Measurements from ENCODE around the gene OR2AG2.
A peak's percentile ranks its signal among the peaks of the same experiment; 100 is the strongest.

- TF ChIP-seq NFRKB (IDR thresholded peaks at IDR 0.05; ENCODE audit: low read depth) (0 out of 2 replicates have a peak, but pooled peaks have one; percentile 9), EZH2 (IDR thresholded peaks at IDR 0.05; ENCODE audit: borderline replicate concordance, low read depth, low read length) (no peak), CTCF (IDR thresholded peaks at IDR 0.05 in 2 of 3, conservative IDR thresholded peaks at IDR 0.05 in 1 of 3; ENCODE audit: insufficient read depth in 2 of 3, low read depth in 1 of 3, low read length in 3 of 3) (no peak), SNRNP70 (optimal IDR thresholded peaks at IDR 0.05; ENCODE audit: low read depth, low read length) (no peak), ZNF354B (CRISPR knock-in tag; IDR thresholded peaks at IDR 0.05) (no peak), SOX6 (IDR thresholded peaks at IDR 0.05) (peak; percentile 43; the same call in 1 of the 2 replicates), ESRRB (CRISPR knock-in tag; IDR thresholded peaks at IDR 0.05; ENCODE audit: borderline replicate concordance) (no peak), GTF2B (IDR thresholded peaks at IDR 0.05; ENCODE audit: extremely low read depth, insufficient read length) (no peak), HNRNPUL1 (IDR thresholded peaks at IDR 0.05; ENCODE audit: low read length) (no peak), ETV5 (CRISPR knock-in tag; IDR thresholded peaks at IDR 0.05; ENCODE audit: low read depth) (no peak)
Measured at GRCh38 chr11:6745465-6746015, 26.2 kb downstream of the OR2AG2 start.

All from K562 (cell line).